SH-SY5Y (cell line): ENCODE data around the gene DNAH8.

Experiments used
- GATA2 ChIP-seq: IDR thresholded peaks from 2 replicates; pipeline ENCODE4 v1.6.1; 2011; ENCODE audit warnings: mild to moderate bottlenecking, low read depth, low read length
- GATA3 ChIP-seq: IDR thresholded peaks from 2 replicates; pipeline ENCODE4 v1.6.1; 2011; ENCODE audit warnings: low read depth, mild to moderate bottlenecking, low read length, moderate library complexity

- no peak for TF ChIP-seq GATA2
- no peak for TF ChIP-seq GATA3
Observed at GRCh38 chr6:38687549-38687948, 27.6 kb upstream of the DNAH8 start.
